ENCODE measurements around the gene LRRC36.

DNA sequence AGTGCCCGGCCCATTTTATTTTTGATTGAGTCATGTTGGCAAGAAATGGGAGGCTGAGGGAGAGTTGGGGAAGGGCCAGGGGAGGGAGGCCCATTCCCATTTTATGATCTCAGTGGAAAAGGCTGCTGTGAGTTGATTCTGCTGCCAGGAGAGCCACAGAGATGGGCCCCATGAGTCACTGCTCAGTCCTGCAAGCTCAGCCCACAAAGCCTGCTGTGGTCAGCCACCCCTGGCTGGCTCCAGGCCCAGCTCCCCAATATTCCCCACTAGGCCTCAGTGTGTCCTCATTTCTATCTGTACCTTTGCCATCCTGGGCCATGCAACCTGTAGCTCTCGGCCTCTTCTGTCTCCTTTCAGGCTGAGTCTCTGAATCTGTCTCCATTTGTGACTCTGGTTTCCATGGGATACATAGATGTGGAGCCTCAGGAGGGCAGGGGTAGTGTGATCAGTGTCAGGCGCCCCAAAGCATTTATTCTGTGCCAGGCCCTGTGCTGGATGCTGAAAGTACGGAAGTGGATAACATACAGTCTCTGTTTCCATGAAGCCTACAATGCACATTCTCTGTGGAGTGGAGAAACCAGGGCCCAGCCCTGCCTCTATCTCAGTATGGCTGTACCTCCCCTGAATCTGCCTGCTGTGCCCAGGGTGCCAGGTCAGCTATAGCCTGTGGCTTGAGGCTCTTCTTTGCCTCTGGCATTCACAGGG lies 49.2 kb upstream of the LRRC36 start:
- TF ChIP-seq GATA2 (IDR thresholded peaks at IDR 0.05; ENCODE audit: low read depth, low read length) (no peak), GATA3 (IDR thresholded peaks at IDR 0.05; ENCODE audit: low read depth, low read length) (no peak)
